H9 (cell line): ENCODE measurements around the gene PBX4. TPM values are rescaled to one million over a fixed set of nuclear protein-coding genes. Genes with fewer than 3 reads are reported as not detected.

ENCODE experiments used
- DNase-seq: peaks from one replicate; pipeline ENCODE4 v3.0.0-alpha.2; 2017
- H2AFZ ChIP-seq: one replicate; pipeline ENCODE4 v1.6.1; 2013; ENCODE audit warnings: mild to moderate bottlenecking, low read length, control low read depth, moderate library complexity
- H2AK5ac ChIP-seq: 2 replicates; pipeline ENCODE4 v1.6.1; 2013; ENCODE audit warnings: low read length, control low read depth, mixed read lengths; ENCODE audit not compliant: insufficient read length
- H2BK120ac ChIP-seq: one replicate; pipeline ENCODE4 v1.6.1; 2013; ENCODE audit warnings: low read depth, mild to moderate bottlenecking, low read length, control low read depth, inconsistent platforms; ENCODE audit not compliant: poor library complexity, severe bottlenecking
- H2BK12ac ChIP-seq: 2 replicates; pipeline ENCODE4 v1.6.1; 2013; ENCODE audit warnings: low read length, control low read depth, mixed read lengths, low read depth; ENCODE audit not compliant: insufficient read length
- H2BK15ac ChIP-seq: 2 replicates; pipeline ENCODE4 v1.6.1; 2013; ENCODE audit warnings: low read depth, low read length, control low read depth
- H2BK20ac ChIP-seq: one replicate; pipeline ENCODE4 v1.6.1; 2013; ENCODE audit warnings: low read depth, mild to moderate bottlenecking, low read length, control low read depth, inconsistent platforms; ENCODE audit not compliant: poor library complexity, severe bottlenecking
- H2BK5ac ChIP-seq: 2 replicates; pipeline ENCODE4 v1.6.1; 2013; ENCODE audit warnings: low read length, control low read depth, mixed read lengths; ENCODE audit not compliant: insufficient read length
- H3K14ac ChIP-seq: 2 replicates; pipeline ENCODE4 v1.6.1; 2013; ENCODE audit warnings: low read length, control low read depth; ENCODE audit not compliant: insufficient read depth
- H3K18ac ChIP-seq: 2 replicates; pipeline ENCODE4 v1.6.1; 2013; ENCODE audit warnings: low read depth, mild to moderate bottlenecking, mixed read lengths, low read length, control low read depth; ENCODE audit not compliant: insufficient read length
- H3K23ac ChIP-seq: 2 replicates; pipeline ENCODE4 v1.6.1; 2013; ENCODE audit warnings: low read length, control low read depth, mixed read lengths, low read depth; ENCODE audit not compliant: insufficient read length
- H3K23me2 ChIP-seq: 2 replicates; pipeline ENCODE4 v1.6.1; 2013; ENCODE audit warnings: low read depth, mild to moderate bottlenecking, mixed read lengths, low read length, control low read depth; ENCODE audit not compliant: insufficient read length, poor library complexity, severe bottlenecking
- H3K27ac ChIP-seq: 2 replicates; pipeline ENCODE4 v1.5.1; 2013; ENCODE audit warnings: low read length, control low read depth, mixed read lengths, low read depth; ENCODE audit not compliant: insufficient read length
- H3K27me3 ChIP-seq: 2 replicates; pipeline ENCODE4 v1.6.1; 2013; ENCODE audit warnings: low read length, control low read depth, inconsistent platforms; ENCODE audit not compliant: insufficient read depth
- H3K4ac ChIP-seq: 2 replicates; pipeline ENCODE4 v1.6.1; 2013; ENCODE audit warnings: low read depth, mild to moderate bottlenecking, control low read depth, inconsistent platforms, low read length, moderate library complexity
- H3K4me1 ChIP-seq: 2 replicates; pipeline ENCODE4 v1.6.1; 2013; ENCODE audit warnings: low read length, control low read depth, inconsistent platforms; ENCODE audit not compliant: insufficient read depth
- H3K4me2 ChIP-seq: 2 replicates; pipeline ENCODE4 v1.6.1; 2013; ENCODE audit warnings: low read length, control low read depth, mixed read lengths; ENCODE audit not compliant: insufficient read length, insufficient read depth
- H3K56ac ChIP-seq: 2 replicates; pipeline ENCODE4 v1.6.1; 2013; ENCODE audit warnings: low read depth, mild to moderate bottlenecking, mixed read lengths, low read length, control low read depth; ENCODE audit not compliant: insufficient read length
- H3K79me1 ChIP-seq: 2 replicates; pipeline ENCODE4 v1.6.1; 2013; ENCODE audit warnings: low read depth, mild to moderate bottlenecking, moderate library complexity, low read length, control low read depth, inconsistent platforms; ENCODE audit not compliant: insufficient read depth, poor library complexity, severe bottlenecking
- H3K79me2 ChIP-seq: 2 replicates; pipeline ENCODE4 v1.6.1; 2013; ENCODE audit warnings: low read length, control low read depth, inconsistent platforms; ENCODE audit not compliant: insufficient read depth
- H3K9ac ChIP-seq: 2 replicates; pipeline ENCODE4 v1.6.1; 2013; ENCODE audit warnings: low read length, control low read depth, mixed read lengths; ENCODE audit not compliant: insufficient read length; ENCODE audit errors: extremely low read depth
- H3K9me3 ChIP-seq: one replicate; pipeline ENCODE4 v1.6.1; 2013; ENCODE audit warnings: low read depth, low read length, inconsistent platforms; ENCODE audit not compliant: control insufficient read depth
- H3T11ph ChIP-seq: one replicate; pipeline ENCODE4 v1.6.1; 2013; ENCODE audit warnings: mild to moderate bottlenecking, low read length, control low read depth, inconsistent platforms
- H4K20me1 ChIP-seq: one replicate; pipeline ENCODE4 v1.6.1; 2013; ENCODE audit not compliant: control insufficient read depth, insufficient read length, insufficient read depth
- H4K5ac ChIP-seq: 2 replicates; pipeline ENCODE4 v1.6.1; 2013; ENCODE audit warnings: low read depth, mild to moderate bottlenecking, mixed read lengths, low read length, control low read depth; ENCODE audit not compliant: insufficient read length
- H4K8ac ChIP-seq: replicated peaks from 2 replicates; pipeline ENCODE4 v1.6.1; 2013; ENCODE audit warnings: low read length, control low read depth, mixed read lengths, low read depth; ENCODE audit not compliant: insufficient read length
- H4K91ac ChIP-seq: 2 replicates; pipeline ENCODE4 v1.6.1; 2013; ENCODE audit warnings: low read depth, mild to moderate bottlenecking, moderate library complexity, mixed read lengths, low read length, control low read depth; ENCODE audit not compliant: insufficient read length
- H3K27ac Mint-ChIP-seq, 3 experiments: 2 replicates in 2 of 3; 3 replicates in 1 of 3; pipeline ENCODE4 v1.8.0; 2020 to 2021; ENCODE audit warnings: mixed read lengths in 3 of 3, mild to moderate bottlenecking in 1 of 3, moderate library complexity in 1 of 3
- H3K27me3 Mint-ChIP-seq: 2 replicates; pipeline ENCODE4 v1.8.0; 2021; ENCODE audit warnings: low read depth, mild to moderate bottlenecking, moderate library complexity, mixed read lengths
- H3K36me3 Mint-ChIP-seq, 3 experiments: 2 replicates in 2 of 3; 3 replicates in 1 of 3; pipeline ENCODE4 v1.8.0; 2020 to 2021; ENCODE audit warnings: low read depth in 3 of 3, mixed read lengths in 3 of 3; ENCODE audit not compliant: insufficient read depth in 1 of 3
- H3K4me1 Mint-ChIP-seq, 2 experiments: 2 replicates each; pipeline ENCODE4 v1.8.0; 2020; ENCODE audit warnings: mixed read lengths in 2 of 2
- H3K4me3 Mint-ChIP-seq, 2 experiments: 2 replicates in 1 of 2; 3 replicates in 1 of 2; pipeline ENCODE4 v1.8.0; 2020 to 2021; ENCODE audit warnings: mild to moderate bottlenecking in 2 of 2, mixed read lengths in 2 of 2, moderate library complexity in 1 of 2
- H3K9me3 Mint-ChIP-seq, 2 experiments: 2 replicates in 1 of 2; 3 replicates in 1 of 2; pipeline ENCODE4 v1.8.0; 2020; ENCODE audit warnings: mild to moderate bottlenecking in 2 of 2, mixed read lengths in 2 of 2, moderate library complexity in 1 of 2
- CTCF ChIP-seq: fragments of 200-600 bp; sonication (generic); conservative IDR thresholded peaks from 3 replicates; pipeline ENCODE4 v1.8.0; 2021; ENCODE audit warnings: antibody characterized with exemption, mild to moderate bottlenecking
- WGBS: extraction: QIAGEN DNeasy Blood & Tissue Kit; methylation state at CpG from one replicate; pipeline ENCODE4 v1.1.7; 2013; ENCODE audit warnings: missing lambda C conversion rate, low lambda C conversion rate, mixed read lengths; ENCODE audit not compliant: insufficient read length; ENCODE audit errors: extremely low coverage; 5-methylcytosine and 5-hydroxymethylcytosine counted together
- total RNA-seq: library from RNA; stranded (reverse); gene quantifications from 2 replicates; pipeline ENCODE4 v1.2.1, GENCODE V29; 2021

PBX4 gene
- total RNA-seq, 1 experiment from 2014 or later = 3.3 TPM

GRCh38 chr19:19662344-19662743, 43.9 kb upstream of the PBX4 start:
- no peaks in the 10 kb centered on the region for H3K23me2 ChIP-seq
- no CpG with 5 or more reads among the region's 8 CpGs for WGBS
- H3K79me1 ChIP-seq = peaks cover 5% of the 10 kb centered on the region
- H2BK20ac ChIP-seq = no peak overlapping the region
- no peak overlapping the region for H3K4ac ChIP-seq
- peaks cover 20% of the 10 kb centered on the region; the same call in 1 of the 2 replicates for H3K79me2 ChIP-seq
- H2AK5ac ChIP-seq = no peak overlapping the region
- no peak overlapping the region for H4K91ac ChIP-seq
- no peak overlapping the region for H3K23ac ChIP-seq
- no peak for DNase-seq
- TF ChIP-seq CTCF = no peak
- no peaks in the 10 kb centered on the region for H4K20me1 ChIP-seq
- H2BK120ac ChIP-seq = no peak overlapping the region
- H3K9me3 ChIP-seq = no peaks in the 10 kb centered on the region
- H2BK12ac ChIP-seq = no peak overlapping the region
- no peaks in the 10 kb centered on the region for H3K9me3 Mint-ChIP-seq
- no peaks in the 10 kb centered on the region for H3K27me3 Mint-ChIP-seq
- no peak overlapping the region for H2AFZ ChIP-seq
- H3K4me1 ChIP-seq = peaks cover 6% of the 10 kb centered on the region; the same call in 1 of the 2 replicates
- H3K4me2 ChIP-seq = peak overlapping the region; percentile 89
- H4K5ac ChIP-seq = no peak overlapping the region
- peak overlapping the region; percentile 37 for H3K9ac ChIP-seq
- no peaks in the 10 kb centered on the region for H3K27me3 ChIP-seq
- no peak overlapping the region for H3K27ac ChIP-seq
- no peak overlapping the region for H3T11ph ChIP-seq
- H3K18ac ChIP-seq = no peak overlapping the region
- H4K8ac ChIP-seq = no peak overlapping the region
- peak overlapping the region; percentile 86 to 95 for H3K4me3 Mint-ChIP-seq
- peaks cover 19 to 20% of the 10 kb centered on the region in 2 experiments for H3K4me1 Mint-ChIP-seq
- no peak overlapping the region for H3K56ac ChIP-seq
- no peak overlapping the region for H3K14ac ChIP-seq
- H2BK15ac ChIP-seq = no peak overlapping the region
- peak overlapping the region in 1 of 3 experiments; percentile 89; a peak in 1 of 7 replicates for H3K27ac Mint-ChIP-seq
- H2BK5ac ChIP-seq = no peak overlapping the region
- H3K36me3 Mint-ChIP-seq = peaks cover 21 to 39% (median 33%) of the 10 kb centered on the region in 3 experiments
